ENCODE results near the gene SPACA4. TPM values are rescaled to one million over a fixed set of nuclear protein-coding genes. Genes with fewer than 3 reads are reported as not detected.

SPACA4 gene
- total and polyA plus RNA-seq, 10 donors: not detected

DNA sequence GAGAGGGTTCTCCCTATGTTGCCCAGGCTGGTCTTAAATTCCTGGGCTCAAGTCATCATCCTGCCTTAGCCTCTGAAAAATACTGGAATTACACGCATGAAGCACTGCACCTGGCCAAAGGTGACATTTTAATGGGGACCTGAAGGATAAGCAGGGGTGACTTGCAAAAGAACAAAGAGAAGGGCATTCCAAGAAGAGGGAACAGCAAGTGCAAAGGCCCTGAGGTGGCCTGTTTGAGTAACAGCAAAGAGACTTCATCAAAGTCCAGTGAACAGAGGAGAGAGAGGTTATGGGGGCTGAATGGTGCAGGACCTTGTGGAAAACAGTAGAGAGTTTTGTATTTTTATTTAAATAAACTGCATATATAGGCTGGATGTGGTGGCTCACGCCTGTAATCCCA lies 35.3 kb downstream of the SPACA4 start:
- H3K4me1 ChIP-seq: peaks cover 12 to 56% (median 40%) of the 10 kb centered on the region in 6 donors
- intact Hi-C loops (cut with DNase I; ENCODE audit: low total_unique reads): no loop called here
- 91 to 97% (median 92%) methylated on average over 2 of the region's 2 CpGs for WGBS, 5 donors
- no peak for TF ChIP-seq POLR2AphosphoS5 (IDR thresholded peaks at IDR 0.05)
- H3K9me3 ChIP-seq: no peaks in the 10 kb centered on the region
- H3K27me3 ChIP-seq (replicated peaks in 1 of 7): peaks cover 0 to 5% (median 0%) of the 10 kb centered on the region in 7 donors
- no peaks in the 10 kb centered on the region for H3K36me3 ChIP-seq
- DNase-seq: no peak
- no peak overlapping the region for H3K4me3 ChIP-seq
- no peak overlapping the region for H3K27ac ChIP-seq

DNA sequence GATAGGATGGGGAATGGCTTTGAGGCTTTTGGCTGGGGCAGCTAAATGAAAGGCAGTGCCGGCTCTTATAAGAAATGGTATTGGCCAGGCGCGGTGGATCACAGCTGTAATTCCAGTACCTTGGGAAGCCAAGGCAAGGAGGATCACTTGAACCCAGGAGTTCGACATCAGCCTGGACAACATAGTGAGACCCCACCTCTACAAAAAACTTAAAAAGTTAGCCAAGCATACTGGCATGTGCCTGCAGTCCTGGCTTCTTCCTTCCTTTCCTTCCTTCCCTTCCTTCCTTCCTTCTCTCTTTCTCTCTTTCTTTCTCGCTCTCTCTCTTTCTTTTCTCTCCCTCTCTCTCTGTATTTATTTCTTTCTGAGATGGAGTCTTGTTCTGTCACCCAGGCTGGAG lies 36.3 kb downstream of the SPACA4 start:
- peaks cover 12 to 57% (median 42%) of the 10 kb centered on the region in 6 donors for H3K4me1 ChIP-seq
- 89 to 96% (median 94%) methylated on average over 5 of the region's 5 CpGs for WGBS, 5 donors

DNA sequence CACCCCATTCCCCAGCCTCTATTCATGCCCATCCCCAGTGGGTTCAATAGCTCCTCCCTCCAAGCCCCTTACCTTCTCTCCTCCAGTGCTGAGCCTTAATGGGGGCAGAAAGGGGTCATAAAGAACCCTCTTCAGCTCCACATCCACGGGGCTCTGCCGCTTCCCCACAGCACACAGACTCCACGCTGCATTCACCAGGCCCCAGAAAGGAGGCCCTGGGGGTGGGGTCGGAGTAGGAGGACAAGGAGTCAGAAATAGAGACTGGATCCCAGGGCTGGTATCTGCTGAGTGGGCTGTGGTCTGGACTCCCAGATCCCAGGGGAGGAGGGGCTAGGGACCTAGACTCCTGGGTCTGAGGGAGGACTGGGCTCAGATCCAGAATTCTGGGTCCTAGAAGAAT lies 37.8 kb downstream of the SPACA4 start:
- H3K27ac ChIP-seq: peak overlapping the region in 4 of 8 donors; percentile 87 to 96 (median 91)
- intact Hi-C loops (cut with DNase I; ENCODE audit: low total_unique reads): no loop called here
- H3K27me3 ChIP-seq (replicated peaks in 1 of 7): peaks cover 0 to 5% (median 0%) of the 10 kb centered on the region in 7 donors
- WGBS, 5 donors: 61 to 78% (median 76%) methylated on average over 4 of the region's 4 CpGs
- DNase-seq: no peak
- TF ChIP-seq, protein P1, sequence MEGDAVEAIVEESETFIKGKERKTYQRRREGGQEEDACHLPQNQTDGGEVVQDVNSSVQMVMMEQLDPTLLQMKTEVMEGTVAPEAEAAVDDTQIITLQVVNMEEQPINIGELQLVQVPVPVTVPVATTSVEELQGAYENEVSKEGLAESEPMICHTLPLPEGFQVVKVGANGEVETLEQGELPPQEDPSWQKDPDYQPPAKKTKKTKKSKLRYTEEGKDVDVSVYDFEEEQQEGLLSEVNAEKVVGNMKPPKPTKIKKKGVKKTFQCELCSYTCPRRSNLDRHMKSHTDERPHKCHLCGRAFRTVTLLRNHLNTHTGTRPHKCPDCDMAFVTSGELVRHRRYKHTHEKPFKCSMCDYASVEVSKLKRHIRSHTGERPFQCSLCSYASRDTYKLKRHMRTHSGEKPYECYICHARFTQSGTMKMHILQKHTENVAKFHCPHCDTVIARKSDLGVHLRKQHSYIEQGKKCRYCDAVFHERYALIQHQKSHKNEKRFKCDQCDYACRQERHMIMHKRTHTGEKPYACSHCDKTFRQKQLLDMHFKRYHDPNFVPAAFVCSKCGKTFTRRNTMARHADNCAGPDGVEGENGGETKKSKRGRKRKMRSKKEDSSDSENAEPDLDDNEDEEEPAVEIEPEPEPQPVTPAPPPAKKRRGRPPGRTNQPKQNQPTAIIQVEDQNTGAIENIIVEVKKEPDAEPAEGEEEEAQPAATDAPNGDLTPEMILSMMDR (IDR thresholded peaks at IDR 0.05 in 8 of 11, conservative IDR thresholded peaks at IDR 0.05 in 3 of 11): no peak
- no peak for TF ChIP-seq POLR2AphosphoS5 (IDR thresholded peaks at IDR 0.05)
- TF ChIP-seq POLR2A (IDR thresholded peaks at IDR 0.05): no peak
- H3K4me1 ChIP-seq: peaks cover 12 to 61% (median 38%) of the 10 kb centered on the region in 6 donors
- no peaks in the 10 kb centered on the region for H3K9me3 ChIP-seq
- H3K36me3 ChIP-seq: no peaks in the 10 kb centered on the region
- peak overlapping the region in 3 of 8 donors; percentile 54 to 78 (median 55) for H3K4me3 ChIP-seq

More for the DNA sequence above, 36.3 kb downstream of the SPACA4 start:
- no peak overlapping the region for H3K4me3 ChIP-seq
- H3K36me3 ChIP-seq: no peaks in the 10 kb centered on the region
- DNase-seq: no peak
- peaks cover 0 to 5% (median 0%) of the 10 kb centered on the region in 7 donors for H3K27me3 ChIP-seq (replicated peaks in 1 of 7)
- no peak overlapping the region for H3K27ac ChIP-seq
- TF ChIP-seq, protein P1 (IDR thresholded peaks at IDR 0.05 in 8 of 11, conservative IDR thresholded peaks at IDR 0.05 in 3 of 11): no peak
- no peak for TF ChIP-seq POLR2AphosphoS5 (IDR thresholded peaks at IDR 0.05)
- no peak for TF ChIP-seq POLR2A (IDR thresholded peaks at IDR 0.05)
- H3K9me3 ChIP-seq: no peaks in the 10 kb centered on the region
- intact Hi-C loops (cut with DNase I; ENCODE audit: low total_unique reads): no loop called here

DNA sequence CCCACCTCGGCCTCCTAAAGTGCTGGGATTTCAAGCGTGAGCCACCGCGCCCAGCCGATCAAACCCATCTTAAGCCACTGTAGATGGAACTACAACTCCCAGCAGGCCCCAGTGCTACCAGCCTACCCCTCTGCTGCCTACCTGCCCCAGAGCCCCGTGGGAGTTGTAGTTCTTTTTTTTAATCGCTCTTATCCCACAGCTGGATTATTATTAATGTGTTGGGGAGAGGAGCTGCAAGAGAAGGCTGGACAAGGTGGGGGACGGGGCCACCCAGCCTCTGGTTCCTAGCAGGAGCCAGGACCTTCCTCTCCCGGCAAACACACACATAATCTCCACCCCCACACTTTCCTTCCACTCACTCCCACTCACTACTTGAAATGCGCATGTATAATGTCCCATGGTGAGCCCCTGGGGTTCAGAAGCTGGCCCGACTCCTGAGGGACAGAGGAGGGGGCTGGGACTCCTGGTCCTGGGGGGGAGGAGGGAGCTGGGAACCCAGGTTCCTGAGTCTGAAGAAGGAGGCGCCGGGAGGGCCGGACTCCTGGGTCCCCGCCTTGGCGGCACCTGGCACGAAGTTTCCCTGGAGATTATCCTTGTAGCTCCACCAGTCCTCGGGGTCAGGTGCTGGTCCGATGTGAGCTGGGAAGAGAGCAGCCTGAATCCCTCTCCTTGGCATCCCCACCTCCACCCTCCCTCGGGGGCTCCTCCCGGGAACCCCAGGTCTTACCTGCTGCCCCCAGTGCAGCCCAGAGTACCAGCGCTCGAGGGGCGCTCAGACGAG lies 38.5 kb downstream of the SPACA4 start:
- H3K4me3 ChIP-seq: peak overlapping the region; percentile 40 to 78 (median 50)
- peaks cover 0 to 5% (median 0%) of the 10 kb centered on the region in 7 donors for H3K27me3 ChIP-seq (replicated peaks in 1 of 7)
- 3 to 7% (median 4%) methylated on average over 16 to 25 of the region's 25 CpGs for WGBS, 5 donors
- no peaks in the 10 kb centered on the region for H3K9me3 ChIP-seq
- peaks cover 16 to 61% (median 41%) of the 10 kb centered on the region in 6 donors for H3K4me1 ChIP-seq
- peak overlapping the region; percentile 87 to 96 (median 90) for H3K27ac ChIP-seq
- no peaks in the 10 kb centered on the region for H3K36me3 ChIP-seq
- intact Hi-C loops (cut with DNase I; ENCODE audit: low total_unique reads): no loop called here
- TF ChIP-seq POLR2A (IDR thresholded peaks at IDR 0.05) (no peak), POLR2AphosphoS5 (IDR thresholded peaks at IDR 0.05) (peak in 2 of 3 donors; percentile 39 to 42)
- TF ChIP-seq, protein P1 (IDR thresholded peaks at IDR 0.05 in 8 of 11, conservative IDR thresholded peaks at IDR 0.05 in 3 of 11): no peak
- DNase-seq: peak; percentile 89

Measured in spleen (tissue), 11 donors.